GM06990 (cell line): ENCODE measurements around the gene SUSD4.

Experiments used
- DNase-seq: peaks from one replicate; pipeline ENCODE4 v3.0.0-alpha.2; 2011; ENCODE audit not compliant: insufficient read length; ENCODE audit errors: extremely low read depth
- H3K27me3 ChIP-seq: replicated peaks from 2 replicates; pipeline ENCODE4 v1.6.0; 2011; ENCODE audit warnings: low read length; ENCODE audit not compliant: control insufficient read depth, insufficient read depth
- H3K36me3 ChIP-seq: 2 replicates; pipeline ENCODE4 v1.5.1; 2011; ENCODE audit warnings: low read length; ENCODE audit not compliant: control insufficient read depth, insufficient read depth
- H3K4me3 ChIP-seq: replicated peaks from 2 replicates; pipeline ENCODE4 v1.5.1; 2011; ENCODE audit warnings: low read depth, mild to moderate bottlenecking, control low read depth, low read length
- TF ChIP-seq, protein P1 (sequence below): IDR thresholded peaks from 2 replicates; pipeline ENCODE4 v1.5.1; 2011; ENCODE audit warnings: low read length, control low read depth, mild to moderate bottlenecking, inconsistent platforms; ENCODE audit not compliant: insufficient read depth, poor library complexity, severe bottlenecking

The SUSD4 gene

DNA sequence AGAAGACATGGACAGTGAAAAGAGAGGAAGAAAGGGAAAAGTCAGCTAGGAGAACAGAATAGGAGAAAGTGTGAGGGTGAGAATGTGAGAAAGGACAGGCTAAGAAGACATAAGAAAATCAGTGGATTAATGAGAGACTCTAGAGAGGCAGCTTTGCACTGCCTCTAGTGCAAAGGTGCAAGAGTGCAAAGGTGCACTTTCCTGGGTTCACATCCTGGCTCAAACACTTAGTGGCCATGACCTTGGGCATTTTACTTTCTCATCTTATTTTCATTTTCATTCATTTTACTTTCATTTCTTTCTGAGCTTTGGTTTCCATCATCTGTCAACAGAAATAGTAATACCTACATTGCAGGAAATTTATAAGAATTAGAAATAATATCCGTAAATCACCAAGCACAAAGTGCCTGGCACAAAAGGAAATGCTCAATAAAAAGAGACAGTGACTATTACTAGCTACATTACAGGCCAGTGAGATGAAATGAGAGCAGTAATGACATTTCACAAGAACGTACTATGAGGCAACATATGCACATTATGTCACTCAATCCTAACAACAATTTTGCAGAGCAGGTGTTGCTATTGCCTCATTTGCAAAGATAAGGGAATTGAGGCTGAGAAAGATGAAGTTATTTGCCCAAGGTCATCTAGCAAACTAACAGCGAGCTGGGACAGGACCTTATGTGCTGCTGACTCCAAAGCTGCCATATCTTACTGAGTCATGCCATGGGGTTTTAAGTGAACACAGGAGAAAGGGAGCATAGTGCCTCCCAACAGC, 113.9 kb downstream of the SUSD4 start:
- DNase-seq: no peak
- H3K27me3 ChIP-seq: 0 out of 2 replicates have a peak, but pooled peaks cover 1% of the 10 kb centered on the region
- TF ChIP-seq, protein P1, sequence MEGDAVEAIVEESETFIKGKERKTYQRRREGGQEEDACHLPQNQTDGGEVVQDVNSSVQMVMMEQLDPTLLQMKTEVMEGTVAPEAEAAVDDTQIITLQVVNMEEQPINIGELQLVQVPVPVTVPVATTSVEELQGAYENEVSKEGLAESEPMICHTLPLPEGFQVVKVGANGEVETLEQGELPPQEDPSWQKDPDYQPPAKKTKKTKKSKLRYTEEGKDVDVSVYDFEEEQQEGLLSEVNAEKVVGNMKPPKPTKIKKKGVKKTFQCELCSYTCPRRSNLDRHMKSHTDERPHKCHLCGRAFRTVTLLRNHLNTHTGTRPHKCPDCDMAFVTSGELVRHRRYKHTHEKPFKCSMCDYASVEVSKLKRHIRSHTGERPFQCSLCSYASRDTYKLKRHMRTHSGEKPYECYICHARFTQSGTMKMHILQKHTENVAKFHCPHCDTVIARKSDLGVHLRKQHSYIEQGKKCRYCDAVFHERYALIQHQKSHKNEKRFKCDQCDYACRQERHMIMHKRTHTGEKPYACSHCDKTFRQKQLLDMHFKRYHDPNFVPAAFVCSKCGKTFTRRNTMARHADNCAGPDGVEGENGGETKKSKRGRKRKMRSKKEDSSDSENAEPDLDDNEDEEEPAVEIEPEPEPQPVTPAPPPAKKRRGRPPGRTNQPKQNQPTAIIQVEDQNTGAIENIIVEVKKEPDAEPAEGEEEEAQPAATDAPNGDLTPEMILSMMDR: no peak
- no peaks in the 10 kb centered on the region for H3K36me3 ChIP-seq
- no peak overlapping the region for H3K4me3 ChIP-seq

- Histone ChIP-seq H3K36me3 (no peaks in the 10 kb centered on the region), H3K27me3 (0 out of 2 replicates have a peak, but pooled peaks cover 1% of the 10 kb centered on the region), H3K4me3 (no peak overlapping the region)
- TF ChIP-seq, protein P1: no peak
- DNase-seq: no peak
Observed at GRCh38 chr1:223248770-223249140, 115.2 kb downstream of the SUSD4 start.

DNA sequence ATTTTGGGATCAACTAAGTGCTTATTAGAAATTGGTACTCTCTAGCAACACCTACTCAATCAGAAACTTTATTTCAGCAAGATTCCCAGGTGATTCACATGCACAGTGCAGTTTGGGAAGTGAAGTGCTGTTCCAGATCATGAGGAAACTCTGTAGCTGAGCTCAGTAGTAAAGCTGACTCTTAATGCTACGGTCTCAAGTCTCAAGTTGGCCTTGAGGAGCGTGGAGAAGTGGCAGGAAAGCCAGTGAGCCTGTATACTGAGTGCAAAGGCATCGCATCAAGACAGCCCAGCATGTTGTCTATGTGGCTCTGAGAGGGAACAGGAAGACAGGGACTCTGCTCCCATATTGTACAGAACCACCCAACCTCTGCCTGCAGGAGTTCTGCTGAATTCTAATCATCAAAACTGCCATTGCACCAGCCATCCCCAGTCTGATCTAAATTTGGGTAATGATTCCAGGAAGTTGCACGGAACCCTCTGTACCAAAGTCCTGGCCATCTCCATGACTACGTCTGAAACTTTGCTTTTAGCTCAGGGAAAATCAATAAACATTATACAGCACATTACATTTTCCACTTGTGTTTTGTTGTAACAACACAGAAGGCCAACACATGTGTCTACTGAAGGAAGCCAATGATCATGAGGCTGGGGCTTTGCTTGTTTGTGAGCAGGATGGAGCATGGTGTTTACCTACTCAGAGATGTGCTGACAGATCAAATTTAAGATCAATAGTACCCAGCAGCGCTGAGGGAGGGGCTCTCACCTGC, 115.8 kb downstream of the SUSD4 start:
- no peak for DNase-seq
- Histone ChIP-seq H3K36me3 (no peaks in the 10 kb centered on the region), H3K4me3 (no peak overlapping the region), H3K27me3 (0 out of 2 replicates have a peak, but pooled peaks cover 1% of the 10 kb centered on the region)
- TF ChIP-seq, protein P1: no peak

DNA sequence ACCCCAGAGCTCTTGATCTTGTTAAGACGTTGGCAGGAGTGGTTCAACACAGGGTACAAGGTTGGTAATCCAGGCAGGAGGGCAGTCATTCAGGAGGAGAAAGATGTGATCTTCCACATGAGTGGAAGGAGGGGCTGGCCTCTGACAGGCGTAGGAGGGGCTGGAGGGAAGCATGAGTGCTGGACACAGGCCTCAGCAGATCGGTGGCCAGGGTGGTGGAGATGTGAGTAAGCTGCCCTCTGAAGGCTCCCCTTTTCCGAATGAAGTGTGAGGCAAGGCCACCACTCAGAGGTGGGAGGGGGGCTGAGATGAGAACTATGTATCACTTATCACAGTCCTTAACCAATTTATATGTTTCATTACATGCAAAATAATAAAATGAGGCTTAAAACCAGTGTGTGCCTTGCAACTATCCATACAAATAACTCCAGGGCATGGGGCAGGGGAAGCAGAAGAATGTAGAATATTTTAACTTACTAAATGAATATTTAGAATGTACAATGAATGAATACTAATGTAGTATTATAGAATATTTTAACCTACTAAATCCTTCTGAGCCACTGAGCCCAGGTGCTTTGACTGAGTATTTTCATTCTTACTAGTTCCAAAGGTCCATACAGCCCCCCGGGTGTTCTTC, 117.4 kb downstream of the SUSD4 start:
- Histone ChIP-seq H3K4me3 (no peak overlapping the region), H3K36me3 (no peaks in the 10 kb centered on the region), H3K27me3 (0 out of 2 replicates have a peak, but pooled peaks cover 1% of the 10 kb centered on the region)
- DNase-seq: no peak
- TF ChIP-seq, protein P1: no peak

GRCh38 chr1:223245983-223246382, 118.0 kb downstream of the SUSD4 start:
- no peak for DNase-seq
- Histone ChIP-seq H3K4me3 (no peak overlapping the region), H3K36me3 (no peaks in the 10 kb centered on the region), H3K27me3 (0 out of 2 replicates have a peak, but pooled peaks cover 1% of the 10 kb centered on the region)
- TF ChIP-seq, protein P1: no peak
